Ureter (tissue), 1 donor: ENCODE measurements around the gene SCUBE1. TPM values are rescaled to one million over a fixed set of nuclear protein-coding genes. Genes with fewer than 3 reads are reported as not detected.

Source experiments
- DNase-seq: peaks from one replicate; pipeline ENCODE4 v3.0.0-alpha.2; 2020; ENCODE audit warnings: low spot score
- total RNA-seq: library from RNA; stranded (reverse); gene quantifications from one replicate; pipeline ENCODE4 v1.2.4, GENCODE V29; 2023
- donor health status: DM: yes; HTN: yes; CAD: no.

The SCUBE1 gene
- 19.0 TPM for total RNA-seq

DNA sequence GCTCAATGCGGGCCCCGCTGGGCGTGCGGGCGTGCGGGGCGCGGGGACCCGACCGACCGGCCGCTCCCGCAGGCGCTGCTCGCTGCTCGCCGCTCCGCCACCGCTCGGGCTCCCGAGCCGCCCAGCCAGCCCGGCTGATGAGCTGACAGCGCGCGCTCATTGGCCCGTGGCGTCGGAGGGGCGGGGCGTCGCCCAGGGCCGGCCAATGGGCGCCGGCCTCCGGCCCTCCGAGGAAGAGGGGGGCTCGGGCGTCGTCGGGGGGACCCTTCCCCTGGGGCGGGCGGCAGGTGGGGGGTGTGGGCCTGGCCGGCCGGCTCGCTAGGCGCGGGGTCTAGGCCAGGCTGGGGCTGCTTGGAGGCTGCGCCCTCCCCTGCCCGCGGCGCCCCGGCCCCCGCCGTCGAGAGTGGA is at the start of gene SCUBE1:
Gene SCUBE1, minus strand, starts transcription at position 111 of the 408 bp plus-strand sequence. CDS start 111 bp downstream, outside the sequence.
- DNase-seq = peak; percentile 75

DNA sequence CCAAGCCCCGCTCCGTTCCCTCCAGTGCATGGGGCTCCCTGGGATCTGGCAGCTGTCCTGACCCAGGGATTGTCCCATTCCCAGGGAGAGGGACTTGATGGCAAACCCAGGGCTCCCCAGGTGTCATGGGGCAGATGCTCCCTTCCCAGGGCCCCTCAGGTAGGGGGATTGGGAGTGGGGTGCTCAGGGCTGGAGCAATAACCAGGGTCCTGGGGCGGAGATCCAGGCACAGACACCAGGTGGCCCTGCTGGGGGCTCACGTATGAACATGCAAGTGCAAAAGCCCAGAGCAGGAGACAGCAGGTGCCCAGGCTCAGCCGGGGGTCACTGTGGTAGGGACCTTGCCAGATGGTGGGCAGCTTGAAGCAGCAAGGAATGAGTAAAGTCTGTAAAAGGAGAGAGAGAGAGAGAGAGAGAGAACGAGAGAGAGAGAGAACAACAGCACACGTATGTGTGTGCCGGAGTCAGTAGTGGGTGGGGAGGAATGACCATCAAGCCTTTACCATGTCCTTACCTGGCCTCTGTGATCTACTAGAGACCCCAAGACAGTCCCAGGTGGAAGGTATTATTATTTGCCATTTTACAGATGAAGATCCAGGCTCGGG is 49.3 kb upstream of the SCUBE1 start:
- DNase-seq = no peak

DNA sequence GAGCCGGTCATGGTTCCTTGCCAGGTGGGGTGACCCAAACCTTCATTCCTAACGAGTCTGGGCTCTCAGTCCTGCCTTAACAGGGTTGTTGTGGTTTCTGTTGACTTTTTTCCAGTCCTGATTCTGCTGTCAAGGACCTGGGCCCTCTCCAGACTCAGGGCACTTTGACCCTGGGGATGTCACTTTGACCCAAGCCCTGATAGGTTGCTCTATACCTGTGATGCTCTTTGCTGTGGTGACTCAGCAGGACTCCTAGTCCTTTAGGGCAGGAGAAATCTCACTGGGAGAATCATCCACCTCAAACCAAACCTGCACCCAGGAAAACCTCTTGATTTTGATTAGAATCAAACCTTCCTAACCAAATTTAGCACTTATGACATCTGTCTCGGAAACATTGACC is 48.1 kb upstream of the SCUBE1 start:
- DNase-seq = no peak

GRCh38 chr22:43390872-43391271 is 47.7 kb upstream of the SCUBE1 start:
- no peak for DNase-seq

GRCh38 chr22:43390166-43390565 is 47.0 kb upstream of the SCUBE1 start:
- DNase-seq = no peak

- DNase-seq = no peak
Observed at GRCh38 chr22:43389227-43389836, 46.2 kb upstream of the SCUBE1 start.

DNA sequence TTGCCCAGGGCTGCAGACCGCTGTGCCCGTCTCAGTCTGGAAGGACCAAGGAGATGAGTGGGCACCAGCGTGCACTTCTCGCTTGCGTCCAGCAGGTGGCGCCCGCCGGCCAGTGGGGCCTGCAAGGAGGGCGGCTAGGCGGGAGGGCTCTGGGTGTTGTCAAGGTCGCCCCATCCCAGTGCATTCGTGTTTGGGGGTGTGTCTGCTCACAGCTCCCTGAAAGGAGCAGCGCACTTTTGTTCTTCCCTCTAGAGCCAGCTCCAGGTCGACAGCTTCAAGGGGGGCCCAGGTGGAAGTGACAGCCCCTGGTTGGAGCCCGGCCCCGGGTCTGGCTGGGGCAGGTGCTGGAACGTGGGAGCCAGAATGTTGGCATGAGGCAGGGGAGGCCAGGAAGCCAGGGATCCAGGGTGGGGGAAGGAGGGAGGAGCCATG is 45.3 kb upstream of the SCUBE1 start:
- DNase-seq = peak; percentile 73

DNA sequence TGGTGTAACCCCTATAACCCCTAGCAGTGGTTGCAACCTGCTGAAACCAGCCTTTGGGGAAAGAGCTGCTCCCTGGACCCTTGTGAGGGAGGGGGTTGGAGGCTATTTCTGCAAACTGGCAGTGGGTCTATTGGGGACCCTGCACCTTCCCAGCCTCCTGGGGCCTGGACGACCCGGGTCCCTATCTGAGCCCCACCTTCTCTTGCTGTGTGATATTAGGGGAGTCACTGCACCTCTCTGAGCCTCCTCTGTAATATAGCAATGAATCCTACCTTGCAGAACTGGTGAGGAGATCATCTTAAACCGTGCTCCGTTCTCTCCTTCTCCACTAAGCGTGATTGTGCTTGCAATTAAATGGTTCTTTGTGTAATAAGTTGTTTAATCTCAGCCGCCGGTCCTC is 44.6 kb upstream of the SCUBE1 start:
- DNase-seq = no peak

DNA sequence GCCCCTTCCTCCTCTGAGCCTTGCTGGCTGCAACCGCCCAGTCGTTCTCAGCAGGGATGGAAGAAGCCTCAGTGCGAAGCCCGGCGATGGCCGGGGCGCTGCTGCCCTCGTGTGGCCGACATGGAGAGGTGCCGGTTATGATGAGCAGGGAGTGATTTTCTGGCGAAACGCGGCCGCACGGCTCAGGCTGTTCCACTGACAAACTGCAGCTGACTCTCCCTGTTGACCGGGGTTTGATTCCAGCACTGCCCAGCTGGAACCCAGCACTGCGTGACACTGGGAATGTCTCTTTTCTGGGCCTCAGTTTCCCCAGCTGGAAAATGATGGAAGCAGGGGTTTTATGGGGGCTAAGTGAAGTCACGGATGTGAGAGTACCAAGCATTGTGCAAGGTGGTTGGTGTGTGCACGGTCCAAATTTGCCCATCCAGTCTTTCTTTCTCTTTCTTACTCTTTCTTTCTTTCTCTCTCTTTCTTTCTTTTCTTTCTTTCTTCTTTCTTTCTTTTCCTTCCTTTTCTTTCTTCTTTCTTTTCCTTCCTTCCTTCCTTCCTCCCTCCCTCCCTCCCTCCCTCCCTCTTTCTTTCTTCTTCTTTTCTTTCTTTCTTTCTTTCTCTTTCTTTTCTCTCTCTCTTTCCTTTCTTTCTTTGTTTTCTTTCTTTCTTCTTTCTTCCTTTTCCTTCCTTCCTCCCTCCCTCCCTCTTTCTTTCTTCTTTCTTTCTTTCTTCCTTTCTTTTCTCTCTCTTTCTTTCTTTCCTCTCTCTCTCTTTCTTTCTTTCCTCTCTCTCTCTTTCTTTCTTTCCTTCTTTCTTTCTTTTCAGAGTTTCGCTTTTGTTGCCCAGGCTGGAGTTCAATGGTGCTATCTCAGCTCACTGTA is 42.8 kb upstream of the SCUBE1 start:
- peak; percentile 85 for DNase-seq

DNA sequence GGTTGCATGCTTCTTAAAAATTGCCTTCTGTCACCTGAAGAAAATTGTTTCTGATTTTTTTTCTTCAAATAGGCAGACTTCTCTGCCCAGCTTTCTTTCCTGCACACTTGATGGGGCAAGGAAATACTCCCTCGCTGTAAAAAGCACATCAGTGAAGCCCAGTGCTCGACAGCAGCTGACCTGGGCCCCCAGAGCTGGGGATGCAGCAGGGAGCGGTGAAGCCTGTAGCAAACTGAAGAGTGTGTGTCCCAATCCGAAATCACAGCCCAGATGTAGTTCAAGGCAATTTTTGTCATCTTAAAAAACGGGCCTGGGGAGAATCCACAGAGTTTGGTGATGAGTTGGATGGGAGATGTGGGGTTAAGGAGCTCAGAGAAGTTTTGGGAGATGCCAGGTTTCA is 41.7 kb upstream of the SCUBE1 start:
- DNase-seq = no peak

GRCh38 chr22:43381693-43382092 is 38.5 kb upstream of the SCUBE1 start:
- DNase-seq = no peak

DNA sequence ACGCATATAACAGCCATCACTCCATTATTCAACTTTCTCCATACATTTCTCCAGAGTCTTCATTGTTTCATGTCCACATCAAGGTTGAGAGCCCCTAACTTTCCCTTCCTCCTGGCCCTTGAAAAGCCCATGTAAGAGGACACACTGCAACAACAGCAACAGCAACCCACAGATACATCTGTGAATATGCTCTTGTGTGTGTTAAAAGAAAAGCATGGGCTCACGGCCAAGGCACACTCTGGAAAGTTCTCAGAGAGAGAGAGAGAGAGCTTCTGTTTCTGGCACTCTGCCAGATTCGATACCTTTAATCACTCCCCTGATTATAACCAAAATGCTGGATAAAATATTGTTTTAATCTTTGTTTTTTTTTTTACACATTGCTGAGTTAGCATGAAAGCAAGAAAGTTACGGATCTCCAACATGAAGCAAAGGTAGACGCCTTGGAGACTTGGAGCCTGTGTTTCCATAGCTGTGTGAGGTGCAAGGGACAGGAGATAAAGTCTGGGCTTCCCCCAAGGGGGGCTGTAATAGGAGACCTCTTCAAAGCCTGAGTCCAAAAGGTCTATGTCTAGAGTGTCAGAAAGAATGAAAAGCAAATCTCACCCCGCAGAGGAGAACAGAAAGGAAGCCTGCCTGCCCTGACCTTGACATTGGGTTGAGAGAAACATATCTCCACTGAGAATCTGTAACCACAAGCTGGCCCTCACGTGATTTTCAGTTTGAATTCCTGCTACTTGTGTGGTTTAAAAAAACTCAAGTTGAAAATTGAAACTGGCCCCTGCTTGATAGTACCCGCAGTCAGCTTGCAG is 34.9 kb upstream of the SCUBE1 start:
- no peak for DNase-seq

DNA sequence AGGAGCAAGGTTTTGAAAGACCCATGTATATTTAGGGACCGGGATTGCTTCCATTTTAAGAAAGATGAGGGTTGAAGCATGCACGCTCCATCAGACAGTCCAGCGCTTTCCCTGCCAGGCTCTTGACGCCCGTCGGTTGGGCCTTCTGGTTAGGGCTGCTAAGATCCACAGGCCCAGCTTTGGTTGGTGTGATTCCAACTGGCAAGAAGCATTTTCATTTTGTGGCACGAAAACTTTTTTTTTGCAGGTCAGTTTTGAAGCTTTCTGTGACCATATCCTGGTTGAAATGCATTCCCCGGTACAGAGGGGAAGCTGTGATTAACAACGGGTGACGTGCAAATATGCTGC is 34.4 kb upstream of the SCUBE1 start:
- DNase-seq = no peak

DNA sequence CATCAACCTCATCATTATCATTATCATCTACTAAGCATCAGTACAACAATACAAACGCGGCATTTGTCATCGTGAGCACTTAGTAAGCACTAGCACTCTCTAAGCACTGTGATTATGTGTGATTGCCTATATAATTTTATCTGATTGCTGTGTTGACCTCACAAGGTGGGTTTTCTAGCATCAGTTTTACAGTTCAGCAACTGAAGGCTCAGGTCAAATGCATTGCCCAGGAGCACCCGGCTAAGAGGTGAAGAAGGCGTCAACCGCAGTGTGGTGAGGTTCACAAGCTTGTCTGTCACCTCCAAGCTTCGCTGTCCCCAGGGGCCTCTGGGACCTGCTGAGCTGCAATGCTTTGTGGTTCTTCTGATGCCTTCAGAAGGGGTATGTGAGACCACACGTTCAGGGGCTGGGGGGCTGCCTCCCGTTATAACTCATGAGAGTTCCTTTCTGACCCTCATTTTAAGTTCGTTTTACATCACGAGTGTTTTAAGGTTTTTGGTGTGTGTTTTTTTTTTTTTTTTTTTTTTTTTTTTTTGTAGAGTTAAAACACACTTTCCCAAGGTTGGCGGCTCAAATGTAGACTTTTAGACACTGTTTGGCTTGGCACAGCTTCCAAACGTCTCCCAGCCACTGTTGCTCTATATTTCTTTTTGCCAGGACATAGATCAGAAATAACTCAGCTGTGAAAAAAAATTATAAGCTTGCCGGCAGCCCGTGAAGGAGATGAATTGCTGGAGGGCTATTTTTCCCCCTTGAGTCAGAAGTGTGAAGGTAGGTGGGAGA is 33.8 kb upstream of the SCUBE1 start:
- no peak for DNase-seq

DNA sequence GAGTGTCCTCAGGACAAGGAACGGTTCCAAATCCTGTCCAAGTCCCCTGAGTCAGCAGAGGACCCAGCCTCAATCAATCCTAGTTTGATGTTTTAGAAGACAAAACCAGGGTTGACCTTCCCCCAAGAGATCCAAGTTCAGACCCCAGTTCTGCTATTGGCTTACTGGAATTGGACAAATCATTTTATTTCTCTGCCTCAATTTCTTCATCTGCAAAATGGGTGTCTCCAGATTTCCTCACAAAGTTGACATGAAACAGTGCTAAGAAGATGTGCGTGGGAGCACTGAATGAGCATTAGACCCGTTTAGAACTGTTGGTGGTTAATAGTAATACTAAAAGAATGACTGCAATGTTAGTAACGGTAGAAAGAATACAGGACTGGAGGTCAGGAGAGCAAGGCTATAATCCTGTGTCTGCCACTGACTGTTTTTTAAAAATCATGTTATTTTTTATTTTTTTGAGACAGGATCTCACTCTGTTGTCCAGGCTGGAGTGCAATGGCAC is 32.8 kb upstream of the SCUBE1 start:
- DNase-seq = no peak

GRCh38 chr22:43370036-43370435 is 26.9 kb upstream of the SCUBE1 start:
- no peak for DNase-seq

DNA sequence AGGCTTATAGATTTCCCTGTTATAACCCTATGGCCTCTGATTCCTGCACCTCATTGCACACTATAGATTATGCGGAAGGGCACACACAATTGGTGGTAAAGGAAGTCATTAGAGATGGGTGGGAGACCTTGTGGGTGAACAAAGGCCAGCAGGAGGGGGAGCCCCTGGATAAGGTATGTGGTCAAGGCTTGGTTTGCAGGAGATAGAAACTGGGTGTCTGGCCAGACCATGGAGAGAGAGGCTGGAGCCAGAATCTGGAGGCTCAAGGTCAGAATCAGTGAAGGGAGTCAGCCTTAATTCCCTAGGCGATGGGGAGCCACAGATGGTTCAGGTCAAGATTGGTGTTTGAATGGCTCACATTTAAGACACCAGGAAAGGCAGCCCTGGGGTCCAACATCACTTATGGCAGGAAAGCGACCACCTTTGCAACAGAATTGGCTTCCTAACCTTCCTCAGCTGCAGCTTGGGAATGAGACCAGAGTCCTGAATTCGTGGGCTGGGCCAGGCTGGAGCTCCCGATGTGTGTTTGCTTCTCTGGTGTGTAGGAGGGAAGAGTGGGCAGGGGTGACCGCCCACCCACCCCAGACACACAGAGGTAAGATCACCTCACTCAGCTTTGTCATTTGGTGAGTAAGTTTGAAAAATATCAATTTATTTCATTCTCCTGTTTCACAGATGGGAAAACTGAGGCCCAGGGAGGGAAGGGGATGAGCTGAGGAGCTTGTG is 22.7 kb upstream of the SCUBE1 start:
- DNase-seq = no peak

DNA sequence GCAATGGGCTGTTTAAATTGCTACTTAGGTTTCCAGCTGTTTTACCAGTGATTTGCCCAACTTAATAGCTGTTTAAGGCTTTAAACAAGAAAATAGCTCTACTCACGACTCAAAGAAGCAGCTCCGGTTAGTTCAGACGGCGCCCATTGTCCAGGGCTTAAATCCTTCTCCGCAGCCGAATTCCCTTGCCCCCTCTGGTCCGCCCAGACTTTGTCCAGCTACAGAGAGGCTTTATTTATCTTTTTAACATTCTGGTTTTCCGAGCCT is 20.9 kb upstream of the SCUBE1 start:
- DNase-seq = no peak

DNA sequence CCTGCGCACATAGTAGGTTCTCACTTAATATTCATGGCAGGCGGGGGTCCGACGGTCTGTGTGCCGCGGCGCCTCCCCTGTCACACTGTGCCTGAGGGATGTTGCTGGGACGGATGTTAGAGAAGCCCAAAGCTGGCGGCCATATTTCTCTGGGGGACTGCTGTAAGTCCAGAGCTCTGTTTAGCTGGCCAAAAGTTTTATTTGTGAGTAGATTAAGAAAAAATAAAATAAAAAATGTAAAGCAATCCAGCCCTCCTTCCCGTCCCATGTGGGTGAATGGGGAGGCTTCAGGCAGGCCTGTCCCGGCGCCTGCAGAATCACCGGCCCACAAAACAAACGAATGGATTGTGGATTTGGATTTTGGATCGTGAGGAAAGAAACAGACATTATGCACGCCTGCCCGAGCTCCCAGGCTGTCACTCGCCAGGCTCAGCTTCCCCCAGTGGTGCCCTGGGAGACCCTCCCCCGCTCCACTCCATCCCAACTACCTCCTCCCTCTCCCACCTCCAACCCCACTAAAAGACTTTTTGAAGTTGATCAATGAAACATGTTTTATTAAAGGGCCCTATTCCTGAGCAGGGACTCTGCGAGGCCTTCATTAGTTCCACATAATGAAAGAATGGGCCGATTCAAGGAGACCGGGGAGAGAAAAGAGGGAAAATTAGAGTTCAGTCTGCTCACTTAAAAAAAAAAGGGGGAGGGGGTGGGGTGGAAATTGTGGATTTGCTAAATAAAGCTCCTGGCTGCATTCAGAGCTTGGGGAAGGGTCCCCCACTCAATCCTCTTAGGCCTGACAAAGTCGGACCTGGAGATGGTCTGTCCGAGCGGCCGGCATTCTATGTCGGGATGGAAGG is 20.4 kb upstream of the SCUBE1 start:
- DNase-seq = no peak

- no peak for DNase-seq
Observed at GRCh38 chr22:43360576-43360975, 17.4 kb upstream of the SCUBE1 start.
